Suprapubic skin (tissue), 4 donors: ENCODE measurements around the gene KRTAP19-8. TPM values are rescaled to one million over a fixed set of nuclear protein-coding genes. Genes with fewer than 3 reads are reported as not detected.

ENCODE experiments used
- DNase-seq, 2 donors: peaks; one replicate each; pipeline ENCODE4 v3.0.0-alpha.2; 2019; ENCODE audit warnings: low spot score in 2 of 2
- H3K27ac ChIP-seq: fragments of 200-600 bp; sonication (generic); one replicate; pipeline ENCODE4 v1.5.1; 2019
- H3K27me3 ChIP-seq: fragments of 200-600 bp; sonication (generic); one replicate; pipeline ENCODE4 v1.5.1; 2019
- H3K36me3 ChIP-seq: fragments of 200-600 bp; sonication (generic); one replicate; pipeline ENCODE4 v1.5.1; 2019
- H3K4me1 ChIP-seq: fragments of 200-600 bp; sonication (generic); one replicate; pipeline ENCODE4 v1.5.1; 2019
- H3K4me3 ChIP-seq: fragments of 200-600 bp; sonication (generic); one replicate; pipeline ENCODE4 v1.5.1; 2019; ENCODE audit warnings: mild to moderate bottlenecking
- H3K9me3 ChIP-seq: fragments of 200-600 bp; sonication (generic); one replicate; pipeline ENCODE4 v1.5.1; 2019
- EP300 ChIP-seq: sonication (generic); formaldehyde crosslinking; IDR thresholded peaks from one replicate; pipeline ENCODE4 v1.6.1; 2017; ENCODE audit warnings: antibody characterized with exemption
- POLR2A ChIP-seq, 2 donors: fragments of 450-650 bp; IDR thresholded peaks; one replicate each; pipeline ENCODE4 v1.6.1; 2017; ENCODE audit warnings: antibody characterized with exemption in 2 of 2, mild to moderate bottlenecking in 2 of 2, moderate library complexity in 2 of 2
- POLR2AphosphoS5 ChIP-seq, 3 donors: sonication (generic); formaldehyde crosslinking; IDR thresholded peaks; one replicate each; pipeline ENCODE4 v1.6.1; 2017; ENCODE audit warnings: antibody characterized with exemption in 3 of 3
- WGBS: methylation state at CpG from one replicate; pipeline ENCODE4 v1.1.5; 2018; 5-methylcytosine and 5-hydroxymethylcytosine counted together
- total RNA-seq, 4 donors: library from RNA; depleted of rRNA; stranded (reverse); fragments of >200 nt; gene quantifications; one replicate each; pipeline ENCODE4 v1.1.0, GENCODE V29; 2016
- TF ChIP-seq, protein P1 (sequence below), 2 donors: fragments of 200-600 bp in 1 of 2; fragments of 450-650 bp in 1 of 2; sonication (generic) in 1 of 2; IDR thresholded peaks; one replicate each; pipeline ENCODE4 v1.5.1; 2016 to 2019; ENCODE audit warnings: antibody characterized with exemption in 2 of 2, mild to moderate bottlenecking in 1 of 2, moderate library complexity in 1 of 2

Gene KRTAP19-8
- total RNA-seq, 4 donors from 2014 or later = not detected

DNA sequence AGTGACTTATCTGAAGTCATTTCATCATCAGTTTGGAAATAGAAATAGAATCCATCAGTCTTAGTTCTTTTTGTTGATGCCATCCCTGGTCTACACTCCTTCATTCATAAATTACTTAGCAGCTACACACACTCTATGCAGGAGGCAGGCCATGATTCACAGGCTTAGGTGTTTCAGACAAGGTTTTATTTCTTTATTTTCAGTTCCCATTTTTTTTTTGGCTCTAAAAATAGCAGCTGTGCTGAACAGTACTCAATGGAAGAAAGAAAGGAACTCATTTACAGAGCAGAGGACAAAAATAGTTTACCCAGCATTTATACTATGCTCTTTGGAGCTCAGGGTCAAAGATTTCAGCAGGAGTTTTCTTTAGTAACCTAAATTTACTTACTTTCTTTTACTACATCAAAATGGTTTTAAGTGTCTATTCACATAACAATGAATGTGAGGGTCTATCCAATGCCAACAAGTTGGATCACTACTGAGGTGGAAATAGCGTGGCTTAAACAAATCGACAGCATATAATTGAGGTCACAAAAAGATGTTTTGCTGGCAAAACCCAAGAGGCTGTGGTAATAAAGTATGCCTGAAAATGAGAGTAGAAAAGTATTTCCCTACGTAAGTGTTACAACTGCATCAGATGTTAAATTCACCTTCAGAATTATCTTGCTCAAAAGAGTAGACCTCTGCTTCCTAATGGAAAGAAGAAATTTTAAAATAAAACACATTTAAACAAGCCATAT lies 7.7 kb downstream of the KRTAP19-8 start:
- 88% methylated on average over 3 of the region's 3 CpGs for WGBS
- H3K27me3 ChIP-seq = no peaks in the 10 kb centered on the region

DNA sequence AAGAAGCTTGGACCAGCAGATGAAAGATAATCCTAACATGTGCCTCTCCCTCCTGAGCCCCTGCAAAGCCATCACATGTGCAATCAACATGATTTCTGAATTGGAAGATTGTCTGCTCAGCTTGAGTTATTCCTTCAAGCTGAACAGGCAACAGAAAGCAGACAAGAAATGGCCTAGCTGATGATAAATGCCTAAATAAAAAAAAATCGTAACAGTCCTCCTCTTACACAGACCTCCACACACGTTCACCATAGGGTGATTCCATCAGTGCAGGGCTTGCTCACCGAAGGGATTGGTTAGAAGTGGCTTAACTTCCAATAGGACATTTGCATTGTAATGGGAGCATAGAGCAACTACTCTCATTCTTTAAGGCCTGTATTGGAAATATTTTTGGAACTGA lies 14.6 kb downstream of the KRTAP19-8 start:
- H3K9me3 ChIP-seq = no peaks in the 10 kb centered on the region
- 68% methylated on average over 3 of the region's 3 CpGs for WGBS
- no peak for TF ChIP-seq EP300
- TF ChIP-seq, protein P1, sequence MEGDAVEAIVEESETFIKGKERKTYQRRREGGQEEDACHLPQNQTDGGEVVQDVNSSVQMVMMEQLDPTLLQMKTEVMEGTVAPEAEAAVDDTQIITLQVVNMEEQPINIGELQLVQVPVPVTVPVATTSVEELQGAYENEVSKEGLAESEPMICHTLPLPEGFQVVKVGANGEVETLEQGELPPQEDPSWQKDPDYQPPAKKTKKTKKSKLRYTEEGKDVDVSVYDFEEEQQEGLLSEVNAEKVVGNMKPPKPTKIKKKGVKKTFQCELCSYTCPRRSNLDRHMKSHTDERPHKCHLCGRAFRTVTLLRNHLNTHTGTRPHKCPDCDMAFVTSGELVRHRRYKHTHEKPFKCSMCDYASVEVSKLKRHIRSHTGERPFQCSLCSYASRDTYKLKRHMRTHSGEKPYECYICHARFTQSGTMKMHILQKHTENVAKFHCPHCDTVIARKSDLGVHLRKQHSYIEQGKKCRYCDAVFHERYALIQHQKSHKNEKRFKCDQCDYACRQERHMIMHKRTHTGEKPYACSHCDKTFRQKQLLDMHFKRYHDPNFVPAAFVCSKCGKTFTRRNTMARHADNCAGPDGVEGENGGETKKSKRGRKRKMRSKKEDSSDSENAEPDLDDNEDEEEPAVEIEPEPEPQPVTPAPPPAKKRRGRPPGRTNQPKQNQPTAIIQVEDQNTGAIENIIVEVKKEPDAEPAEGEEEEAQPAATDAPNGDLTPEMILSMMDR (IDR thresholded peaks at IDR 0.05) = no peak
- no peak for TF ChIP-seq POLR2AphosphoS5 (IDR thresholded peaks at IDR 0.05)
- TF ChIP-seq POLR2A (IDR thresholded peaks at IDR 0.05) = no peak

More for the DNA sequence above, 7.7 kb downstream of the KRTAP19-8 start:
- no peak for DNase-seq
- Histone ChIP-seq H3K36me3 (no peaks in the 10 kb centered on the region), H3K4me1 (no peaks in the 10 kb centered on the region), H3K4me3 (no peak overlapping the region), H3K9me3 (no peaks in the 10 kb centered on the region), H3K27ac (no peak overlapping the region)
- TF ChIP-seq POLR2AphosphoS5 (IDR thresholded peaks at IDR 0.05) (no peak), EP300 (no peak), POLR2A (IDR thresholded peaks at IDR 0.05) (no peak)
- TF ChIP-seq, protein P1 (IDR thresholded peaks at IDR 0.05) = no peak

DNA sequence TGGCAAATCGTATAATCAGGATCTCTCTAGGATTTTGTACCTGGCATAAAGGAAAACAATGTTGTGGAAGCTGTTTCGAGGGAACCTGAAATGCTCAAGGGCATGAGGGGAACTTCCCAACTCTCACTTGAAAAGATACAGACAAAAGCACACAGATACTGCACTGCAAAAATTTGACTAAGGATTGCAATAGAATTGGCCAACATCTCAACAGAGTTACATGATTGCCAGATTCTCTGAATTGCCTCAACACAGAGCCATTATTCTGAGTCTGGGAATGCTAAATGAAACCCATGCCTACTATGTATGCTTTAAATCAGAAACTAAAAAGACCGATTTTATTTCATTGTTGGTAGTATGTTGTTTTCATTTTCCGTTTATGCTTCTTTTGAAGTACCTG lies 16.0 kb downstream of the KRTAP19-8 start:
- Histone ChIP-seq H3K27ac (no peak overlapping the region), H3K4me3 (no peak overlapping the region), H3K9me3 (no peaks in the 10 kb centered on the region), H3K4me1 (peaks cover 5% of the 10 kb centered on the region), H3K27me3 (no peaks in the 10 kb centered on the region), H3K36me3 (no peaks in the 10 kb centered on the region)
- no peak for DNase-seq
- WGBS = 35% methylated on average over 4 of the region's 4 CpGs
- TF ChIP-seq POLR2A (IDR thresholded peaks at IDR 0.05) (no peak), EP300 (no peak), POLR2AphosphoS5 (IDR thresholded peaks at IDR 0.05) (no peak)
- TF ChIP-seq, protein P1 (IDR thresholded peaks at IDR 0.05) = no peak

More for the DNA sequence above, 14.6 kb downstream of the KRTAP19-8 start:
- Histone ChIP-seq H3K36me3 (no peaks in the 10 kb centered on the region), H3K27ac (no peak overlapping the region), H3K4me3 (no peak overlapping the region), H3K4me1 (peaks cover 5% of the 10 kb centered on the region), H3K27me3 (no peaks in the 10 kb centered on the region)
- no peak for DNase-seq

DNA sequence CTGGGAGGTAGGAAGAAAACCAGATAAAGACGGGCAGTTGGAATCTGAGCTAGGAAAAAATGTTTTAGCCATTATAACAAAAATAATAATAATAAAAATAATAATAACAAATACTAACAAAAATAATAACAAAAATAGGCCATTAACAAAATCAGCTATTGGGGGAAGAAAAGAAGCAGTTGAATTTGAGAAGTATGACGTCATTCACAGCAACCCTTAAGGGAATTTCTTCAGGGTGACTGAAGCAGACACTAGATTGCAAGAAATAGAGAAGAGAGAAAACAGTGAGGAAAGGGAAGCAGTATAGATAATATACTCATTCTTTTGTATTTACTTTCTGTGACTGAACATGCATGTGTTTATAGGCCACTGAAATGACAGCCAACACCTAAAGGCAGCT lies 20.0 kb downstream of the KRTAP19-8 start:
- no peak overlapping the region for H3K4me3 ChIP-seq
- TF ChIP-seq, protein P1 (IDR thresholded peaks at IDR 0.05) = no peak
- TF ChIP-seq POLR2AphosphoS5 (IDR thresholded peaks at IDR 0.05) (no peak), POLR2A (IDR thresholded peaks at IDR 0.05) (no peak), EP300 (no peak)
- peaks cover 5% of the 10 kb centered on the region for H3K4me1 ChIP-seq
- H3K27me3 ChIP-seq = no peaks in the 10 kb centered on the region
- no peaks in the 10 kb centered on the region for H3K36me3 ChIP-seq
- WGBS = 78% methylated on average over 2 of the region's 2 CpGs
- no peaks in the 10 kb centered on the region for H3K9me3 ChIP-seq
- DNase-seq = no peak
- H3K27ac ChIP-seq = no peak overlapping the region

DNA sequence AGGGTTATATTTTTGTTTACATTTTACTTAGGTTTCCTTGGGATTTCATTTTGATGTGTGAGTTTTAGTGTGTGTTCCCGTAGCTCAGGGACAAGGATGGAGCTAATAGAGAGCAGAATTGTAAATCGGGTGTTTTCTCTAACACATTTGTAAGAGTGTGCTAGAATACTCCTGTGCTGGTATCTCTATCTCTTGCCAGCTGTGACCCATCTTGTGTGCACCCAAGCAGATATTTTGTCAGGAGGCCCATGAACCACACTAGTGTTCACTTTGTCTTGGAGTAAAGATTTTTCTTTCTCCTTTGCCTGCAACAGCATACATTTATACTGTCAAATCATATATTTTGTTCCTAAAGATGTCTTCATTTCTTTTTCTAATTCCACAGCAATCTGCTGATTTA lies 23.4 kb downstream of the KRTAP19-8 start:
- no peak overlapping the region for H3K27ac ChIP-seq
- H3K36me3 ChIP-seq = no peaks in the 10 kb centered on the region
- TF ChIP-seq, protein P1 (IDR thresholded peaks at IDR 0.05) = no peak
- TF ChIP-seq POLR2AphosphoS5 (IDR thresholded peaks at IDR 0.05) (no peak), POLR2A (IDR thresholded peaks at IDR 0.05) (no peak), EP300 (no peak)
- no peaks in the 10 kb centered on the region for H3K27me3 ChIP-seq
- WGBS = 77% methylated on average over 2 of the region's 2 CpGs
- H3K9me3 ChIP-seq = no peaks in the 10 kb centered on the region
- DNase-seq = no peak
- no peak overlapping the region for H3K4me3 ChIP-seq
- H3K4me1 ChIP-seq = no peaks in the 10 kb centered on the region
